ENCODE measurements around the gene CNPPD1.

GRCh38 chr2:219169930-219170654 is 6.6 kb downstream of the CNPPD1 start, which contains the start of gene SLC23A3:
- TF ChIP-seq, protein P1, sequence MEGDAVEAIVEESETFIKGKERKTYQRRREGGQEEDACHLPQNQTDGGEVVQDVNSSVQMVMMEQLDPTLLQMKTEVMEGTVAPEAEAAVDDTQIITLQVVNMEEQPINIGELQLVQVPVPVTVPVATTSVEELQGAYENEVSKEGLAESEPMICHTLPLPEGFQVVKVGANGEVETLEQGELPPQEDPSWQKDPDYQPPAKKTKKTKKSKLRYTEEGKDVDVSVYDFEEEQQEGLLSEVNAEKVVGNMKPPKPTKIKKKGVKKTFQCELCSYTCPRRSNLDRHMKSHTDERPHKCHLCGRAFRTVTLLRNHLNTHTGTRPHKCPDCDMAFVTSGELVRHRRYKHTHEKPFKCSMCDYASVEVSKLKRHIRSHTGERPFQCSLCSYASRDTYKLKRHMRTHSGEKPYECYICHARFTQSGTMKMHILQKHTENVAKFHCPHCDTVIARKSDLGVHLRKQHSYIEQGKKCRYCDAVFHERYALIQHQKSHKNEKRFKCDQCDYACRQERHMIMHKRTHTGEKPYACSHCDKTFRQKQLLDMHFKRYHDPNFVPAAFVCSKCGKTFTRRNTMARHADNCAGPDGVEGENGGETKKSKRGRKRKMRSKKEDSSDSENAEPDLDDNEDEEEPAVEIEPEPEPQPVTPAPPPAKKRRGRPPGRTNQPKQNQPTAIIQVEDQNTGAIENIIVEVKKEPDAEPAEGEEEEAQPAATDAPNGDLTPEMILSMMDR (IDR thresholded peaks at IDR 0.05) = no peak
- TF ChIP-seq POLR2AphosphoS5 (IDR thresholded peaks at IDR 0.05; ENCODE audit: insufficient read depth in 1 of 2, low read depth in 1 of 2) = no peak
